Astrocyte (in vitro differentiated cells and primary cell): ENCODE results near the gene CCNG2. TPM values are rescaled to one million over a fixed set of nuclear protein-coding genes. Genes with fewer than 3 reads are reported as not detected.

Experiments used
- DNase-seq: peaks from one replicate; pipeline ENCODE4 v3.0.0-alpha.2; 2010; ENCODE audit warnings: low read depth
- FAIRE-seq: peaks from 2 replicates; lab custom pipeline; 2011; peaks lifted over from hg19 to GRCh38; lab: Jason Lieb, UNC
- H2AFZ ChIP-seq: 2 replicates; pipeline ENCODE4 v1.6.0; 2012; ENCODE audit warnings: low read depth, low read length, inconsistent platforms
- H3K27ac ChIP-seq: 2 replicates; pipeline ENCODE4 v1.5.1; 2011; ENCODE audit warnings: low read depth, low read length, inconsistent platforms
- H3K27me3 ChIP-seq: 2 replicates; pipeline ENCODE4 v1.6.0; 2011; ENCODE audit warnings: low read length, inconsistent platforms; ENCODE audit not compliant: insufficient read depth
- H3K36me3 ChIP-seq: 2 replicates; pipeline ENCODE4 v1.5.1; 2011; ENCODE audit warnings: low read length, inconsistent platforms; ENCODE audit not compliant: insufficient read depth
- H3K4me1 ChIP-seq: 2 replicates; pipeline ENCODE4 v1.5.1; 2011; ENCODE audit warnings: low read length, inconsistent platforms; ENCODE audit not compliant: insufficient read depth
- H3K4me2 ChIP-seq: 2 replicates; pipeline ENCODE4 v1.6.0; 2012; ENCODE audit warnings: low read length, inconsistent platforms
- H3K4me3 ChIP-seq: 2 replicates; pipeline ENCODE4 v1.5.1; 2011; ENCODE audit warnings: low read depth, mild to moderate bottlenecking, low read length, inconsistent platforms; ENCODE audit not compliant: insufficient read depth
- H3K79me2 ChIP-seq: 2 replicates; pipeline ENCODE4 v1.6.0; 2012; ENCODE audit warnings: mild to moderate bottlenecking, low read length, inconsistent platforms; ENCODE audit not compliant: insufficient read depth
- H3K9ac ChIP-seq: 2 replicates; pipeline ENCODE4 v1.6.0; 2012; ENCODE audit warnings: mild to moderate bottlenecking, low read length, inconsistent platforms
- H3K9me3 ChIP-seq: 2 replicates; pipeline ENCODE4 v1.5.1; 2012; ENCODE audit warnings: low read depth, mild to moderate bottlenecking, low read length, inconsistent platforms; ENCODE audit not compliant: insufficient read depth
- H4K20me1 ChIP-seq: 2 replicates; pipeline ENCODE4 v1.6.0; 2012; ENCODE audit warnings: low read length, inconsistent platforms; ENCODE audit not compliant: insufficient read depth
- H3K27ac Mint-ChIP-seq: one replicate; pipeline ENCODE4 v1.8.0; 2021; ENCODE audit warnings: mild to moderate bottlenecking, mixed read lengths; ENCODE audit not compliant: unreplicated experiment
- H3K27me3 Mint-ChIP-seq: one replicate; pipeline ENCODE4 v1.8.0; 2021; ENCODE audit warnings: low read depth, mixed read lengths; ENCODE audit not compliant: unreplicated experiment
- H3K36me3 Mint-ChIP-seq: one replicate; pipeline ENCODE4 v1.8.0; 2021; ENCODE audit warnings: low read depth, mixed read lengths; ENCODE audit not compliant: unreplicated experiment
- H3K4me1 Mint-ChIP-seq: one replicate; pipeline ENCODE4 v1.8.0; 2021; ENCODE audit warnings: low read depth, mixed read lengths; ENCODE audit not compliant: unreplicated experiment
- H3K4me3 Mint-ChIP-seq: one replicate; pipeline ENCODE4 v1.8.0; 2021; ENCODE audit warnings: mild to moderate bottlenecking, moderate library complexity, mixed read lengths; ENCODE audit not compliant: unreplicated experiment
- H3K9me3 Mint-ChIP-seq: one replicate; pipeline ENCODE4 v1.8.0; 2021; ENCODE audit warnings: mild to moderate bottlenecking, mixed read lengths; ENCODE audit not compliant: unreplicated experiment
- EZH2 ChIP-seq: IDR thresholded peaks from 2 replicates; pipeline ENCODE4 v1.6.1; 2012; ENCODE audit warnings: mild to moderate bottlenecking, low read length, inconsistent platforms; ENCODE audit not compliant: insufficient read depth
- total RNA-seq: library from RNA; stranded (reverse); gene quantifications from 2 replicates; pipeline ENCODE4 v1.2.1, GENCODE V29; 2021
- TF ChIP-seq, protein P1 (sequence below): IDR thresholded peaks from 2 replicates; pipeline ENCODE4 v1.5.1; 2011; ENCODE audit warnings: low read depth, mild to moderate bottlenecking, inconsistent platforms, low read length, moderate library complexity; ENCODE audit not compliant: insufficient read depth

Gene CCNG2
- total RNA-seq, 1 donor from 2014 or later, result 54.7 TPM

DNA sequence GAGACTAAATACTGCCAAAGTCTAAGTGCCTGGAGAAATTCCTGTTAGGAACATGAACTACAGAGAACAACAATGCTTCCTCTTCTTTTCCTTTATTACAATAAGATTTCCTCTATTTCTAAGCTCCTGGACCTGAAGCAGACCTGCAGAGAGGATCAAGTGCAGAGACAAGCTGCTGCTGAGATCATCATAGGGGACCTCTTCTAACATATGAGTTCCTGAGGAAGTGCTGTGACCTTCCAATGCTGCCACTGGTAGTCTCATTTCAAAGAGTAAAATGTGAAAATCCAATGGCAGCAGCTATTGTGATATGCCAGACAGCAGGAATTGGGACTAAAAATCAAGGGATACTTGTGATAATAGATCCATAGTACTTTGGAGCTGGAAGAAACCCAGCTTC, 28.0 kb downstream of the CCNG2 start:
- Histone ChIP-seq H3K27me3 (peaks cover 10% of the 10 kb centered on the region), H4K20me1 (no peaks in the 10 kb centered on the region), H3K27ac (no peak overlapping the region), H3K4me1 (no peaks in the 10 kb centered on the region), H3K9ac (no peak overlapping the region), H3K36me3 (no peaks in the 10 kb centered on the region), H3K4me3 (no peak overlapping the region), H2AFZ (no peak overlapping the region), H3K4me2 (no peak overlapping the region), H3K9me3 (no peaks in the 10 kb centered on the region), H3K79me2 (no peaks in the 10 kb centered on the region)
- Mint-ChIP-seq H3K27ac (no peak overlapping the region), H3K4me1 (peaks cover 5% of the 10 kb centered on the region), H3K4me3 (no peak overlapping the region), H3K27me3 (peaks cover 13% of the 10 kb centered on the region), H3K36me3 (no peaks in the 10 kb centered on the region), H3K9me3 (peaks cover 2% of the 10 kb centered on the region)
- no peak for DNase-seq
- TF ChIP-seq EZH2, result no peak
- TF ChIP-seq, protein P1, sequence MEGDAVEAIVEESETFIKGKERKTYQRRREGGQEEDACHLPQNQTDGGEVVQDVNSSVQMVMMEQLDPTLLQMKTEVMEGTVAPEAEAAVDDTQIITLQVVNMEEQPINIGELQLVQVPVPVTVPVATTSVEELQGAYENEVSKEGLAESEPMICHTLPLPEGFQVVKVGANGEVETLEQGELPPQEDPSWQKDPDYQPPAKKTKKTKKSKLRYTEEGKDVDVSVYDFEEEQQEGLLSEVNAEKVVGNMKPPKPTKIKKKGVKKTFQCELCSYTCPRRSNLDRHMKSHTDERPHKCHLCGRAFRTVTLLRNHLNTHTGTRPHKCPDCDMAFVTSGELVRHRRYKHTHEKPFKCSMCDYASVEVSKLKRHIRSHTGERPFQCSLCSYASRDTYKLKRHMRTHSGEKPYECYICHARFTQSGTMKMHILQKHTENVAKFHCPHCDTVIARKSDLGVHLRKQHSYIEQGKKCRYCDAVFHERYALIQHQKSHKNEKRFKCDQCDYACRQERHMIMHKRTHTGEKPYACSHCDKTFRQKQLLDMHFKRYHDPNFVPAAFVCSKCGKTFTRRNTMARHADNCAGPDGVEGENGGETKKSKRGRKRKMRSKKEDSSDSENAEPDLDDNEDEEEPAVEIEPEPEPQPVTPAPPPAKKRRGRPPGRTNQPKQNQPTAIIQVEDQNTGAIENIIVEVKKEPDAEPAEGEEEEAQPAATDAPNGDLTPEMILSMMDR, result no peak
- no peak for FAIRE-seq

DNA sequence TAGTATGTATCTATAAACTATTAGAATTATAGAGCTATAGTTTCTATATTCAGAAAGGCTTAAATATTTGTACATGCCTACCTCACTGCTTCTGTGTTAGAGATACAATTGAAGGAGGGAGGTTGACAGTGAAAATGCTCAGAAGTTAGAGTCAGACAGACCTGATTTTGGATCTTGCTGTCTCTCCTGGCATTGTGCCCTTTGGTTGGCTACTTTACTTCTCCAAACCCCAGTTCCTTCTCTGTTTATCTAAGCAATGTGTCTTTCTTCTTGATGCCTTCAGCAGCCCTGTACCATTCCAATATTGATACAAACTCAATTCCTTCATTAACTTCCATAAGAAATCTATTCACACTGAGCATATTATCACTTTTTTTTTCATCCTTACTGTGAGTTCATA, 28.7 kb downstream of the CCNG2 start:
- TF ChIP-seq, protein P1, result no peak
- no peak for TF ChIP-seq EZH2
- H3K4me1 Mint-ChIP-seq, result peaks cover 12% of the 10 kb centered on the region
- Histone ChIP-seq H3K9ac (no peak overlapping the region), H3K27me3 (peaks cover 10% of the 10 kb centered on the region), H3K36me3 (no peaks in the 10 kb centered on the region), H3K79me2 (no peaks in the 10 kb centered on the region), H2AFZ (no peak overlapping the region), H3K27ac (no peak overlapping the region), H3K4me2 (no peak overlapping the region), H3K4me1 (no peaks in the 10 kb centered on the region), H3K4me3 (no peak overlapping the region), H3K9me3 (no peaks in the 10 kb centered on the region), H4K20me1 (no peaks in the 10 kb centered on the region)
- no peak overlapping the region for H3K4me3 Mint-ChIP-seq
- peaks cover 2% of the 10 kb centered on the region for H3K9me3 Mint-ChIP-seq
- H3K27me3 Mint-ChIP-seq, result peaks cover 13% of the 10 kb centered on the region
- DNase-seq, result no peak
- H3K27ac Mint-ChIP-seq, result no peak overlapping the region
- no peaks in the 10 kb centered on the region for H3K36me3 Mint-ChIP-seq
- FAIRE-seq, result no peak

DNA sequence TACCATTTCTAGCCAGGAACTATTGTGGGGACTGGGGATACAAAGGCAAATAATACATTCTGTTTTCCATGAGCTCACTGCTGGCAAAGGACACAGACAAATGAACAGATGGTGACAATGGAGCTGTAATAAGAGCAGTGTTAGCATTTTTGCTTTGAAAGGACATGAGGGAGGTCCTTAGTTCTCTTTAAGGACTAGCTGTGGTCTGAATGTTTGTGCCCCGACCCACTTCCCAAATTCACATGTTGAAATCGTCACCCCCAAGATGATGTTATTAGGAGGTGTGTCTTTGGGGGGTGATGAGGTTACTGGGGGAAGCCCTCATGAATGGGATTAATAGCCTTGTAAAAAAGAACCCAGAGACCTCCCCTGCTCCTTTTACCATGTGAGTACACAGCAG, 30.3 kb downstream of the CCNG2 start:
- Histone ChIP-seq H3K36me3 (no peaks in the 10 kb centered on the region), H3K4me1 (no peaks in the 10 kb centered on the region), H3K9ac (no peak overlapping the region), H2AFZ (no peak overlapping the region), H3K9me3 (no peaks in the 10 kb centered on the region), H3K4me3 (no peak overlapping the region), H3K4me2 (no peak overlapping the region), H3K27ac (no peak overlapping the region), H4K20me1 (no peaks in the 10 kb centered on the region), H3K79me2 (no peaks in the 10 kb centered on the region), H3K27me3 (peaks cover 10% of the 10 kb centered on the region)
- H3K4me3 Mint-ChIP-seq, result no peak overlapping the region
- FAIRE-seq (no peak), DNase-seq (no peak)
- H3K27me3 Mint-ChIP-seq, result peaks cover 15% of the 10 kb centered on the region
- peaks cover 12% of the 10 kb centered on the region for H3K4me1 Mint-ChIP-seq
- H3K27ac Mint-ChIP-seq, result no peak overlapping the region
- TF ChIP-seq, protein P1, result no peak
- TF ChIP-seq EZH2, result no peak
- H3K9me3 Mint-ChIP-seq, result peaks cover 2% of the 10 kb centered on the region
- no peaks in the 10 kb centered on the region for H3K36me3 Mint-ChIP-seq
